B cell (primary cell): Measurements from ENCODE around the gene COL16A1. TPM values are rescaled to one million over a fixed set of nuclear protein-coding genes. Genes with fewer than 3 reads are reported as not detected.

Source experiments
- ATAC-seq: fragments of 200-7000 bp; cut with Tn5 transposase; one replicate; pipeline ENCODE4 v1.10.0; 2021; ENCODE audit warnings: low read depth, mild to moderate bottlenecking, moderate number of reproducible peaks, moderate library complexity
- CTCF ChIA-PET: fragments of 350-600 bp; sonication (Branson Sonifier 250); formaldehyde crosslinking; loops from one replicate; lab custom pipeline; 2021; ENCODE audit warnings: antibody characterized with exemption, inconsistent platforms; lab: Charles Lee
- POLR2A ChIA-PET: fragments of 350-600 bp; sonication (Branson Sonifier 250); formaldehyde crosslinking; loops from one replicate; lab custom pipeline; 2021; ENCODE audit warnings: antibody characterized with exemption; lab: Charles Lee
- DNase-seq: peaks from one replicate; pipeline ENCODE4 v3.0.0; 2013
- H2AFZ ChIP-seq: 2 replicates; pipeline ENCODE4 v1.6.1; 2012; ENCODE audit warnings: mild to moderate bottlenecking, low read depth, low read length; ENCODE audit not compliant: insufficient read depth, poor library complexity, severe bottlenecking
- H3K27ac ChIP-seq, 2 donors: 1 replicate in 1 of 2; 2 replicates in 1 of 2; pipeline ENCODE4 v1.5.1; 2012 to 2013; ENCODE audit warnings: low read length in 2 of 2, mild to moderate bottlenecking in 2 of 2, moderate library complexity in 1 of 2
- H3K27me3 ChIP-seq, 4 experiments: fragments of 200-600 bp in 1 of 4; sonication (generic) in 1 of 4; replicated peaks in 1 of 4; 1 replicate in 2 of 4; 2 replicates in 2 of 4; pipeline versions ENCODE4 v1.6.1 to v1.7.0; 2013 to 2016; ENCODE audit warnings: low read length in 3 of 4, mild to moderate bottlenecking in 2 of 4, mixed read lengths in 1 of 4, moderate library complexity in 1 of 4; ENCODE audit not compliant: insufficient read depth in 4 of 4, control insufficient read depth in 3 of 4; ENCODE audit errors: control extremely low read depth in 1 of 4
- H3K36me3 ChIP-seq, 2 experiments: replicated peaks in 1 of 2; 1 replicate in 1 of 2; 2 replicates in 1 of 2; pipeline versions ENCODE4 v1.6.1 to v1.7.1; 2013; ENCODE audit warnings: low read length in 1 of 2; ENCODE audit not compliant: insufficient read depth in 2 of 2, control insufficient read depth in 1 of 2; ENCODE audit errors: control extremely low read depth in 1 of 2, extremely low read depth in 1 of 2
- H3K4me1 ChIP-seq, 2 donors: fragments of 200-600 bp in 1 of 2; sonication (generic) in 1 of 2; 1 replicate in 1 of 2; 2 replicates in 1 of 2; pipeline versions ENCODE4 v1.5.1 to v1.6.1; 2013 to 2017; ENCODE audit warnings: low read length in 2 of 2; ENCODE audit not compliant: control insufficient read depth in 2 of 2, insufficient read depth in 2 of 2
- H3K4me2 ChIP-seq: replicated peaks from 2 replicates; pipeline ENCODE3; 2012; ENCODE audit warnings: mild to moderate bottlenecking, low read depth, low read length; ENCODE audit not compliant: poor library complexity, severe bottlenecking
- H3K4me3 ChIP-seq, 5 experiments: fragments of 200-600 bp in 1 of 5; sonication (generic) in 1 of 5; 1 replicate in 3 of 5; 2 replicates in 2 of 5; pipeline versions ENCODE4 v1.5.1 to v1.7.0; 2011 to 2016; ENCODE audit warnings: low read length in 4 of 5, mild to moderate bottlenecking in 4 of 5, low read depth in 2 of 5, control low read depth in 1 of 5, moderate library complexity in 1 of 5; ENCODE audit not compliant: insufficient read depth in 1 of 5; ENCODE audit errors: control extremely low read depth in 1 of 5, extremely low read depth in 1 of 5
- H3K79me2 ChIP-seq: fragments of 200-600 bp; sonication (generic); one replicate; pipeline ENCODE4 v1.6.0; 2016; ENCODE audit warnings: low read length; ENCODE audit not compliant: control insufficient read depth, insufficient read depth
- H3K9ac ChIP-seq: fragments of 200-600 bp; sonication (generic); 2 replicates; pipeline ENCODE4 v1.6.1; 2017; ENCODE audit warnings: mild to moderate bottlenecking, low read length, moderate library complexity
- H3K9me3 ChIP-seq, 3 donors: one replicate each; pipeline versions ENCODE4 v1.6.1 to v1.7.1; 2013; ENCODE audit warnings: low read length in 2 of 3; ENCODE audit not compliant: control insufficient read depth in 2 of 3, insufficient read depth in 1 of 3; ENCODE audit errors: control extremely low read depth in 1 of 3
- H4K20me1 ChIP-seq: 2 replicates; pipeline ENCODE4 v1.6.0; 2012; ENCODE audit warnings: mild to moderate bottlenecking, low read length; ENCODE audit not compliant: insufficient read depth, control insufficient read depth, poor library complexity, severe bottlenecking
- H3K27ac Mint-ChIP-seq: one replicate; pipeline ENCODE4 v1.8.0; 2021; ENCODE audit warnings: mixed read lengths
- H3K27me3 Mint-ChIP-seq: one replicate; pipeline ENCODE4 v1.8.0; 2021; ENCODE audit warnings: mixed read lengths
- H3K4me1 Mint-ChIP-seq: one replicate; pipeline ENCODE4 v1.8.0; 2021; ENCODE audit warnings: mixed read lengths
- H3K4me3 Mint-ChIP-seq: one replicate; pipeline ENCODE4 v1.8.0; 2021; ENCODE audit warnings: mixed read lengths
- H3K9me3 Mint-ChIP-seq: one replicate; pipeline ENCODE4 v1.8.0; 2022; ENCODE audit warnings: mixed read lengths; ENCODE audit not compliant: insufficient read depth
- CTCF ChIP-seq: fragments of 200-600 bp; IDR thresholded peaks from one replicate; pipeline ENCODE4 v1.8.0; 2022; ENCODE audit warnings: antibody characterized with exemption, mild to moderate bottlenecking
- EZH2 ChIP-seq: IDR thresholded peaks from 2 replicates; pipeline ENCODE4 v1.6.1; 2012; ENCODE audit warnings: borderline replicate concordance, low read depth, mild to moderate bottlenecking, moderate library complexity, low read length; ENCODE audit not compliant: insufficient read depth, poor library complexity, severe bottlenecking
- WGBS: methylation state at CpG from one replicate; pipeline ENCODE4 v1.1.5; 2013; ENCODE audit warnings: missing lambda C conversion rate; ENCODE audit not compliant: insufficient coverage; 5-methylcytosine and 5-hydroxymethylcytosine counted together
- intact Hi-C: fragments of 100-400 bp; cut with micrococcal nuclease; formaldehyde crosslinking; loops from one replicate; pipeline ENCODE4 v1.10.0; 2022
- polyA plus RNA-seq: library from polyadenylated mRNA; depleted of rRNA; stranded (reverse); fragments of >200 nt; gene quantifications from 2 replicates; pipeline ENCODE4 v1.2.3, GENCODE V29; 2012
- total RNA-seq, 2 donors: library from RNA; stranded (reverse); fragments of 120-200 nt in 1 of 2; gene quantifications; 1 replicate in 1 of 2; 2 replicates in 1 of 2; pipeline versions ENCODE4 v1.2.3 to v1.2.4, GENCODE V29; 2013 to 2022

The COL16A1 gene
- total and polyA plus RNA-seq, 2 donors (not counting 1 experiment from before 2014, with no cell fraction given), result 0.07 TPM; not detected in 1

- Histone ChIP-seq H3K4me1 (no peaks in the 10 kb centered on the region), H3K27ac (no peak overlapping the region), H3K27me3 (peaks cover 0 to 17% (median 0%) of the 10 kb centered on the region in 4 experiments), H3K9me3 (peaks cover 0 to 4% (median 0%) of the 10 kb centered on the region in 3 donors), H3K4me3 (no peak overlapping the region), H2AFZ (no peak overlapping the region), H3K36me3 (no peaks in the 10 kb centered on the region), H4K20me1 (no peaks in the 10 kb centered on the region), H3K4me2 (no peak overlapping the region), H3K9ac (no peak overlapping the region), H3K79me2 (no peaks in the 10 kb centered on the region)
- POLR2A ChIA-PET, result no interaction called here
- 83% methylated on average over 10 of the region's 12 CpGs for WGBS
- CTCF ChIA-PET, result no interaction called here
- Mint-ChIP-seq H3K9me3 (no peaks in the 10 kb centered on the region), H3K27ac (no peak overlapping the region), H3K4me1 (no peaks in the 10 kb centered on the region), H3K4me3 (no peak overlapping the region), H3K27me3 (peaks cover 21% of the 10 kb centered on the region)
- DNase-seq (no peak), ATAC-seq (no peak)
- intact Hi-C loops, result no loop called here
- TF ChIP-seq CTCF, result no peak
- no peak for TF ChIP-seq EZH2
Measured at GRCh38 chr1:31725777-31726535, 22.1 kb upstream of the COL16A1 start.

- no peak overlapping the region for H3K9ac ChIP-seq
- H3K9me3 ChIP-seq, result peaks cover 0 to 4% (median 0%) of the 10 kb centered on the region in 3 donors
- no peak overlapping the region for H3K4me2 ChIP-seq
- H3K4me3 ChIP-seq, result no peak overlapping the region
- intact Hi-C loops, result no loop called here
- ChIA-PET CTCF (interaction anchor here (1.0 kb wide), 1 partner anchor 10 kb away, joined by 3 read pairs; no protein-coding TSS in a partner anchor), POLR2A (no interaction called here)
- no peak for ATAC-seq
- WGBS, result 72% methylated on average over 10 of the region's 10 CpGs
- H3K27ac ChIP-seq, result no peak overlapping the region
- TF ChIP-seq CTCF (no peak), EZH2 (no peak)
- H3K4me1 Mint-ChIP-seq, result no peaks in the 10 kb centered on the region
- no peak for DNase-seq
- no peaks in the 10 kb centered on the region for H3K4me1 ChIP-seq
- H3K9me3 Mint-ChIP-seq, result no peaks in the 10 kb centered on the region
- peaks cover 0 to 24% (median 0%) of the 10 kb centered on the region in 4 experiments for H3K27me3 ChIP-seq
- no peak overlapping the region for H2AFZ ChIP-seq
- H3K79me2 ChIP-seq, result no peaks in the 10 kb centered on the region
- H3K4me3 Mint-ChIP-seq, result no peak overlapping the region
- no peak overlapping the region for H3K27ac Mint-ChIP-seq
- peaks cover 23% of the 10 kb centered on the region for H3K27me3 Mint-ChIP-seq
- H3K36me3 ChIP-seq, result no peaks in the 10 kb centered on the region
- H4K20me1 ChIP-seq, result no peaks in the 10 kb centered on the region
Measured at GRCh38 chr1:31725134-31725533, 21.3 kb upstream of the COL16A1 start.
